HTR-8/SVneo (cell line): ENCODE data around the gene PTPN4.
"Not testable (repeated sequence)": the region's sequence is repeated elsewhere in the genome, so short reads cannot be mapped to it uniquely, and the experiment has no call there.

Source experiments
- DNase-seq: peaks from one replicate; pipeline ENCODE4 v3.0.0; 2011; ENCODE audit warnings: low spot score, mixed read lengths; ENCODE audit not compliant: insufficient read length
- FAIRE-seq: peaks from 2 replicates; lab custom pipeline; 2011; peaks lifted over from hg19 to GRCh38; lab: Jason Lieb, UNC

The PTPN4 gene

DNA sequence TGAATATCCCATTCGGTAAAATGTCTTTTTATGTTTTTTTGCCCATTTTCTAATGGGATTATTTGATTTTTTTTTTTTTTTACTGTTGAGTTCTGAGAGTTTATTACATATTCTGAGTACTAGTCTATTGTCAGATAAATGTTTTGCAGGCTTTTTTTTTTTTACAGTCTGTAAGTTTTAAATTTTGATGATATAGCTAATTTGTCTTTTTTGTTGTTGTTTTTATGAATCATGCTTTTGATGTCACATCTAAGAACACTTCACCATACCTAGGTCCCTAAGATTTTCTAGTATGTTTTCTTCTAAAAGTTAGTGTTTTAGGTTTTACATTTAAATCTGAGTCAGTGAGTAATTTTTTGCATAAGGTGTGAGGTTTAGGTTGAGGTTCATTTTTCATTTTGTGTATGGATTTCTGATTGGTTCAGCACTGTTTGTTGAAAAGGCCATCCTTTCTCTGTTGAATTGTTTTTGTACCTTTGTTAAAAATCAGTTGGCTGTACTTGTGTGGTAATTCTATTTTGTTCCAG is 40.7 kb downstream of the PTPN4 start:
- no peak for FAIRE-seq
- no peak for DNase-seq

DNA sequence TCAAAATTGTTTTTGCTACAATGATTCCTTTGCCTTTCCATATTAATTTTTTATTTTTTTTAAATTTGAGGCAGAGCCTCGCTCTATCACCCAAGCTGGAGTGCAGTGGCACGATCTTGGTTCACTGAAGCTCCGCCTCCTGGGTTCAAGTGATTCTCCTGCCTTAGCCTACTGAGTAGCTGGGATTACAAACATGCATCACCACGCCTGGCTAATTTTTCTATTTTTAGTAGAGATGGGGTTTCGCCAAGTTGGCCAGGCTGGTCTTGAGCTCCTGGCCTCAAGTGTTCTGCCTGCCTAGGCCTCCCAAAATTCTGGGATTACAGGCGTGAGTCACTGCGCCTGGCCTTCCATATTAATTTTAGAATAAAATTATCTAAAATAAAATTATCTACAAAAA is 41.3 kb downstream of the PTPN4 start:
- FAIRE-seq (no peak), DNase-seq (no peak)

DNA sequence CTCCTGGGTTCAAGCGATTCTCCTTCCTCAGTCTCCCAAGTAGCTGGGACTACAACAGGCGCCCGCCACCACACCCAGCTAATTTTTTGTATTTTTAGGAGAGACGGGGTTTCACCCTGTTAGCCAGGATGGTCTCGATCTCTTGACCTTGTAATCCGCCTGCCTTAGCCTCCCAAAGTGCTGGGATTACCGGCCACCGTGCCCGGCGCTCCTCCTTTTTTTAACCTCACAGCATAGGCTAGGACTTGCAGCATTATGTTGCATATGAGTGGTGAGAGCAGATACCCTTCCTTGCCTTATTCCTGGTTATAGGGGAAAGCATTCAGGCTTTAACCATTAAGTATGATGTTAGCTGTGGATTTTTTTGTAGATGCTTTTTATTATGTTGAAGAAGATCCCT is 42.3 kb downstream of the PTPN4 start:
- FAIRE-seq, DNase-seq: not testable (repeated sequence)

DNA sequence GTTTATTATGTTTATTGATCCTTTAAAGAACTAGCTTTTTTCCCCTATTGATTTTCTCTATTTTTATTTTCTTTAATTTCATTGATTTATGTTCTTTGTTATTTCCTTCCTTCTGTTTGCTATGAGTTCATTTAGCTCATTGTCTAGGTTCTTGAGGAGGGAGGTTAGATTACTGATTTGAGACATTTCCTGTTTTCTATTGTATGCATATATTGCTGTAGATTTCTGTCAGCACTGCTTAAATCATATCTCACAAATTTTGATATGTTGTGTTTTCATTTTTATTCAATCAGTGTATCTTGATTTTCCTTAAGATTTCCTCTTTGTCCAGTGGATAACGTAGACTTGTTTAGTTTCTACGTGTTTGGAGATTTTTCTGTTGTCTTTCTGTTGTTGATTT is 43.4 kb downstream of the PTPN4 start:
- DNase-seq: no peak
- FAIRE-seq: no peak

DNA sequence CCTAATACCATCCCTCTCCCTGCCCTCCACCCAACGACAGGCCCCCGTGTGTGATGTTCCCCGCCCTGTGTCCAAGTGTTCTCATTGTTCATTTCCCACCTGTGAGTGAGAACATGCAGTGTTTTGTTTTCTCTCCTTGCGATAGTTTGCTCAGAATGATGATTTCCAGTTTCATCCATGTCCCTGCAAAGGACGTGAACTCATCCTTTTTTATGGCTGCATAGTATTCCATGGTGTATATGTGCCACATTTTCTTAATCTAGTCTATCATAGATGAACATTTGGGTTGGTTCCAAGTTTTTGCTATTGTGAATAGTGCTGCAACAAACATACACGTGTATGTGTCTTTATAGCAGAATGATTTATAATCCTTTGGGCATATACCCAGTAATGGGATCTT is 44.7 kb downstream of the PTPN4 start:
- DNase-seq, FAIRE-seq: not testable (repeated sequence)

DNA sequence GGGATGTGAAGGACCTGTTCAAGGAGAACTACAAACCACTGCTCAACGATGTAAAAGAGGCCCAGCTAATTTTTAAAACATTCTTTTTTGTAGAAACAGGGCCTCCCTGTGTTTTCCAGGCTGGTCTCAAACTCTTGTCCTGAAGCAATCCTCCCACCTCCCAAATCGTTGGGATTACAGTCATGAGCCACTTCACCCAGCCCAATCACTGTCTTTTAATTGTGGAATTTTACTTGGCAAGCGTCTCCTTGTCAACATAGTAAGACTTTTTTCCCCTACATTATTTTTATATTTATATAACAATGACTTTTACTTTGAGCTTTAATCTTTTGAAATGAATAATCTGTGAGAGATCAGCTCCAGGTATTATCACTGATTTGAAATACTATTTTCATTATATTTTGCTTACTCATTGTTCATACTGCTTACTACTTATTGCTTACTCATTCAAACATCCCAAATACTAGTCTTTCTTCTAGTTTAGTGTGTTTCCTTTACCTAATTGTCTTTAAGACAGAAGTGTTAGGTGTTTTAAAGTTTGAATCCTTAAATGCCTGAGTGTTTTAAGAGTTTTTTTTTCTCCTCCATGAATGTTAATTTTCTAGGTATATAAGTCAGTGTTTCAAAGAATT is 48.9 kb downstream of the PTPN4 start:
- no peak for FAIRE-seq
- DNase-seq: no peak

DNA sequence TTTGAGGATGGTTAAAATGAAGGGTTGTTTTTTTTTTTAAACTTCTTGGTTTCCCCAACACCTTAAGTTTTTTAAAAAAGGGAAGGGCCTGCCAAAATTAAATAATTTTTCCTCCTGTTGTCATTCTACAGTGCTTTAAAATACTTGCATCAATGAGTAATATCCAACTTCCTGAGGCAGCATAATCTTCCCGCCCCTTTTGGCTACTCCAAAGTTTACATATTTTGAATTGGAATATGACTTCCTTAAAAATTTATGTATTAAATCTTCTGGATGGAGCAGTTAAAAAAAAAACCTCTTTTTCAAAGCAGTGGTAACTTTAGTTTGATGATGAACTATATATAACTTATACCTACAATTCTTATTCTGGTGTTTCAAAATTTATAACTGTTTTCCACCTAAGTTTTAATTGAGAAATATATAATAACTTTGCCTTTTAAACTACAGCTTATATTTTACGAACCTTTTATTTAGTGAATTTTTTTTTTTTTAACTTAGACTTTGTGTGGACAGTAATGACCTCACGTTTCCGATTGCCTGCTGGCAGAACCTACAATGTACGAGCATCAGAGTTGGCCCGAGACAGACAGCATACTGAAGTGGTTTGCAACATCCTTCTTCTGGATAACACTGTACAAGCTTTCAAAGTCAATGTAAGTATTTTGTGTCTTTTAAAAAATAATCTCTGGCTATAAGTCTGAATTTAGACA is 49.8 kb downstream of the PTPN4 start:
- FAIRE-seq: no peak
- peak; percentile 7 for DNase-seq

DNA sequence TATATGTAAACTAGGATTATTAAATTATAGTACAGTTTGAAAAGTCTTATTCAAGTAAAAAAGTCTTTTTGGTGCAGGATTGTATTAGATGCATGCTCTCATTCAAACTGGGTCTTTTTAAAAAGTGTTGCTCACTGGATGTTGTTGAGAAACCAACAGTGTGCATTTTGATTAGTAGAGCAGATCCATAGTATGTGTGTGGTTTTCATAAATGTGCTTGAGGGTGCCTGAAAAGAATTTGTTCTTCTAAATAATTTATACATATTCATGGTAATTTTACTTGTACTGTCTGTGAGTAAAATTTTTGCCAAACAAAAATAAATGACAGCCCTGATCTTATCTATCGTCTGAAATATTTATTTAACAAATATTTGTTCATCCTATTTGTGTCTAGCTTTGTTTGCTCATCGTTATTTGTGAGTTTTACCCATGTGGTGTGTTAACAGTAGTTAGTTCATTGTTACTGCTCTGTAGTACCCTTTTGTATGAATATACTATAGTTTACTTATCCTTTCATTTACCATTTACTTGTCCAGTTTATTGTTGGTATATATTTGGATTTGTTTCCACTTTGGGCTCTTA is 50.4 kb downstream of the PTPN4 start:
- no peak for DNase-seq
- no peak for FAIRE-seq

DNA sequence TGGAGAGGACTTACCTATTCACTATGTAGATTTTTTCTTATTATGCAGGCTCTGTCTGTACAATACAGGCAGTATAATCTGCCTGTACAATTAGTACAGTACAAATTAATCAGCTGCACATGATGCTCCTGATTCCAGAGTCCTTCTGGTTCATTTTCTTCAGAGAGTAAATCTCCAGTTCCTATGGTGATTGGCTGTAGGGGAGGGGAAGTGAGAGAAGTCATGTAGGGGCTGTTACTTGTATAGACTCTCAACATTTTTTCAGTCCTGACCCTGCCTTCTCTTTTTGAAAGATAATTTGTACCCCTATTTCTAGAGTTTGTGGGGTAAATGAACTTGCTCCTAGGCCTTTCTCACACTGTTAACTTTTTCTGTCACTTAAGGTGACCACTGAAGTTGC is 54.5 kb downstream of the PTPN4 start:
- FAIRE-seq: no peak
- no peak for DNase-seq

DNA sequence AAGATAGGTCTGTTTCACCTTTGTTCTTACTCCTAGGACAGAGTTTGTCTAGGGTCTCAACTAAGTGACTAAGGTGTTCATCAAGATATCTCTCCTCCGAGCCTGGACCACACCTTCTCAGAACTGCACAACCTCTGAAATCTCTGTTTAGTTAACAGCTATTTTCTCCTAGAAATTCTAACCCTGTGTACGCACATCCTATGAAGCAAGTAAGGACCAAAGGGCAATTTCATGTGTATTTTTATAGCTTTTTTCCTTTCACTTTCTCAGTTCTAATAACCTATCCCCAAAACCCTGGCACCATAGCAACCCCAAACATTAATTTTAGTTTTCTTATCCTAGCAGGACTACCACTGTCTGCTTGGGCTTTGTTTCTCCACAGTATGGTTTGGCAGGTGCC is 59.1 kb downstream of the PTPN4 start:
- DNase-seq (no peak), FAIRE-seq (no peak)

DNA sequence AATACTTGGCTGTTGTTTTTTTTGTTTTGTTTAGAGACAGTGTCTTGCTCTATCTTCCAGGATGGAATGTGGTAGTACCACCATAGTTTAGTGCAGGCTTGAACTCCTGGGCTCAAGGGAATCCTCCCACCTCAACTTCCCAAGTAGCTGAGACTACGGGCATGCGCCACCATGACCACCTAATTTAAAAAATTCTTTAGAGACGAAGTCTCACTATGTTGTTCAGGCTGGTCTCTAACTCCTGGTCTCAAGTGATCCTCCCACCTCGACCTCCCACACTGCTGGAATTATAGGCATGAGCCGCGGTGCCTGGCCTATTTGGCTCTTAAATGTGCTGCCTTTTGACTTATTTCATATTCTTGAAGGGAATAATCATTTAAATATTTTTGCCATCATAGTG is 60.1 kb downstream of the PTPN4 start:
- DNase-seq: no peak
- FAIRE-seq: no peak

DNA sequence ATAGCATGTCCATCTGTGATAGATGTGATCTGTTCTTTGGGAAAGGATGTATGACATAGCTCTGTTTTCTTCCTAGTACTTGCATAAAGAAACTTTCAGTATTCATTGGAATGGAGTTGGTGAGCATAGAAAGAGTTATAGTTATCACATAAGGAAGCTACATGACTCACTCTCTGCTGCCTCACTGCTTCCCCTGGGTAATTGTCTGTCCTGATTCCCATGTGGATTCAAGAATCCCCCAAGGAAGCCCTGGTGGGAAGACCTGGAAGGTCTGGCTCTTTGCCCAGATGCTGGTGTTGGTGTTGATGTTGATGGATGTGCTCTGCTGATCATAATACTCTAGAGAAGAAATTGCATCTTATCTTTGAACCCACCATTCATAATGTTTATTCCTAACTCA is 60.6 kb downstream of the PTPN4 start:
- FAIRE-seq: no peak
- peak; percentile 75 for DNase-seq

DNA sequence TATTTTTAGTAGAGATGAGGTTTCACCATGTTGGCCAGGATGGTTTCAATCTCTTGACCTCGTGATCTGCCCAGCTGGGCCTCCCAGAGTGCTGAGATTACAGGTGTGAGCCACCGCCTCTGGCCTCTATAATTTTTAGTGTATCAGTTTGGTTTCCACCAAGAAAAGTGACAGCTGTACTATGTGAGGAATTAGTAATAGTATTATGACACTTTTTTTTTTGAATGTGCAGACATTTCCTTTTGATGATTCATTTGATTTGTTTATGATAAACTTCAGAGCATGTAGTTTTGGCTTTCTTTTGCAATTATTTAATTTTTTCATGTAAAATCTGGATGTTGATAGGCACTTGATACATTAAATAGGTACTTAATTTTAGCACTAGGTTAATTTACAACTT is 61.5 kb downstream of the PTPN4 start:
- FAIRE-seq (no peak), DNase-seq (no peak)

DNA sequence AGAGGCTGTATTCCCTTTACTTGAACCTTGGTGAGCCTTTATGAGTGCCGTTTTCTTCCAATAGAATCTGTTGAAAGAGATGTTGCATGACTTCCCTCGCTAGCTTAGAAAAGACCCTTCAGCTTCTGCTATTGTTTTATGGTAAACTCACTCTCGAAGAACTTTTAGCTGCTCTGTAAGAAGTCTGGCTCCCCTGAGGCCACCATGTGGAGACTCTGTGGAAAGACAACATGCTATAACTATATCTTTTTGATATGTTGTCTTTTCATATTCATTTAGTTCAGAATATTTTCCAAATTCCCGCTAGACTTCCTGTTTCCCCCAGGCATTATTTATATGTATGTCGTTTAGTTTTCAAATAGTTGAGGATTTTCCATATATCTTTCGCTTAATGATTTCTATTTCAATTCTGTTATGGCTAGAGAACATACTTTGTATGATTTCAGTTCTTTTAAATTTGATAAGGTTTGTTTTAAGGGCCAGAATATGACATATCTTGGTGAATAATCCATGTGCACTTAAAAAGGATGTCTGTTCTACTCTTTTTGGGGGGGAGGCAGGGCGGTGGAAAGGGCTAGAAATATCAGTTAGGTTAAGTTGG is 64.1 kb downstream of the PTPN4 start:
- DNase-seq (peak; percentile 35), FAIRE-seq (no peak)

DNA sequence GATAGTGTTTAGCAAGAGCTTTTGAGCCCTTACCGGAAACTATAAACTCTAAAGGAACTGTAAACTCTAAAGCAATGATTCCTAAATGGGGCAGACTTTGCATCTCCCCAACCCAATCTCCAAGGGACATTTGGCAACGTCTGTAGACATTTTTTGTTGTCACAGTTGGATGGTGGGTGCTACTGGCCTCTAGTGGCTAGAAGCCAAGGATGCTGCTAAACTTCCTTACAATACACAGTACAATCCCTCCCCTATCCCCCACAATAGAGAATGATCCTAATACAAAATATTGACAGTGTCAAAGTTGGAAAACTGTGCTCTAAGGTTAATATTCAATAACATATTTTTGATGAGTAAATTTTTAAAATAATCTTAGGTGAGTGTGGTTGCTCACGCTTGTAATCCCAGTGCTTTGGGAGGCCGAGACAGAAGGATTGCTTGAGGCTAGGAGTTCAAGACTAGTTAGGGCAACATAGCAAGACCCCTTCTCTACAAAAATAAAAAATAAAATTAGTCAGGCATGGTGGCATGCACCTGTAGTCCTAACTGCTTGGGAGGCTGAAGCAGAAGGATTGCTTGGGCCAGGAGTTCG is 66.7 kb downstream of the PTPN4 start:
- DNase-seq: peak; percentile 21
- FAIRE-seq: no peak

DNA sequence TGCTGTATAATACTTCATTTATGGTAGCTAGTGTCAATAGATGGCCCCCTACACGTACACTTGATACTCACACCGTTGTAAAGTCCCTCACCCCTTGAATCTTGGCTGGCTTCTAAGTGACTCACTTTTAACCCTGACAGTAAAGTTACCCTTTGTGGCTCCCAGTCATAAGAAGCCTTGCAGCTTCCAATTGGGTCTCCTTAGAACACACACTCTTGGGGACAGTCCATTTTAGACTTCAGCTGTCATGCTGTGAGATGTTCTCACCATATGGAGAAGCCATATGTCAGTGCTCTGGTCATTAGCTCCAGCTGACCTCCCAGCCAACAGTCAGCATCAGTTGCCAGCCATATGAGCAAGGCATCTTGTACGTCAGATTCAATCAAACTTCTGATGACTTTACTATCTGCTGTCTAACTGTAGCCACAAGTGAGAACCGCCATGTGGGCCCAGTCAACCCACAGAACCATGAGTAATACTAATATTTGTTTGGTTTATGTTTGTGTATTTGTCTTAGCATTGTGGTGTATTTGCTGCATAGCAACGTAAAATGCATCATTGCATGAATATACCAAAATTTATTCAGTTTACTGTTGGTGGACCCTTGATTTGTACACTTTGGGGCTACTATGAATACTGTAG is 68.3 kb downstream of the PTPN4 start:
- peak; percentile 23 for FAIRE-seq
- DNase-seq: no peak

DNA sequence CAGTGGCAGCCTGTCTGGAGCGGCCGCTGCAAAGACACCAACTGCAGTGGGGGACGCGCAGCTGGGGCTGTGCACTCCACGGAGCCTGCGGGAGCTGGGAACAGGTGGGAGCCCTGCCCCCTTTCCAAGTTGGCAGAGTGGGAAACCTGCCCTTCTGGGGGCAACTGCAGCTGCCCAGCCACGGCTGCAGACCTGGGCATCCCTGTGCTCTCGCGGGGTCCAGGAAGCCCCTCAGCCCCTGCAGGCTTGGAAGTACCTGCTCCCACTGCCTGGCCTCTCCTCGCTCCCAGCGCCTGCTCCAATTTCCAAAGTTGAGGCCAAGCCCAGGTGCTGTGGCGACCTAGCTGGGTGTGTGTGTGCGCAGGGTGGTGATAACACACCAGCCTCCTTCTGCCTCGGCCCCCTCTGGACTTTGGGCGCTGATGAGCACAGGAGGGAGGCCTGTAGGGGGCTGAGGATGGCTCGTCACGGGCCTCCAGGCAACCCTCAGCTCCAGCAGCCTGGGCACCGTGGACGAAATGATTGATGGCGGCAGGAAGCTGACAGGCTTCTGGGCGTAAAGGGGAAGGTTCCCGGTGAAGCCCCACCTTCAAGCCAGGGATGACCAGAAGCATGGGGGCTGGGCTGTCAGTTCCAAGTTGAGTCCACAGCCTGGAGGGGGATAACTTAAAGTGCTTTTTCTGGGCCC is 76.9 kb downstream of the PTPN4 start:
- no peak for DNase-seq
- no peak for FAIRE-seq

DNA sequence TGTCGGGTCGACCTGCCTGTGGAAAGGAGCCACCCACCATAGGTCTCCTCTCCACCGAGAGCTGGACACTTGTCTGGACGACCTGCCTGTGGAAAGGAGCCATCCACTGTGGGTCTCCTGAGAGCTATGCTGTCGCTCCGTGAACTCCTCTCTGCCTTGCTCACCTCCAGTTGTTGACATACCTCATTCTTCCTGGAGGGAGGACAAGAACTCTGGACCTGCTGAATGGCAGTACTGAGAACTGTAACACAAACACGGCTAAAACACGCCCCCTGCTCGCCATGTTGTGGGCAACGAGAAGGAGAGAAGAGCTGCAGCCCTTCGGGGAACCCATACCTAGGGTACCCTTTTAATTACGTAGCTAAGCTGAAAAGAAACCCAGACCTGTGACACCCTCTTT is 77.6 kb downstream of the PTPN4 start:
- DNase-seq (no peak), FAIRE-seq (no peak)

DNA sequence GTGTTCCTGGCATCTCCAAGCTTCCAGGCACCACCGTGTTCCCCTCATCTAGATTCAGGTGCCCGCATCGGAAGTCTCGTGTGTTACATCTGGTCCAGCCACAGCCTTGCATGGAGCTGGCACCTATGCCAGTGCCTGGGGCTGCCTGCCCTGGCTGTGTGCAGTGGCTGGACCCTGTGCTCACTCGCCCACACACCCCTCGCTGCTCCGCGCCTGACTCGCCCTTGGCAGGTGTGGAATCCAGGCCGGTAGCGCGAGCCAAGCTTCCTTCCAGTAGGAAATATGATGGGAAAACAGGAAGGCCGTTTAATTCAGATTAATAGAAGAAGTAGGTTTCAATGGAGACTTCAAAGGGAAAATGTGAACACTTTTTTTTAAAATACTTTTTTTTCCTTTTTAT is 78.0 kb downstream of the PTPN4 start:
- DNase-seq (no peak), FAIRE-seq (no peak)

DNA sequence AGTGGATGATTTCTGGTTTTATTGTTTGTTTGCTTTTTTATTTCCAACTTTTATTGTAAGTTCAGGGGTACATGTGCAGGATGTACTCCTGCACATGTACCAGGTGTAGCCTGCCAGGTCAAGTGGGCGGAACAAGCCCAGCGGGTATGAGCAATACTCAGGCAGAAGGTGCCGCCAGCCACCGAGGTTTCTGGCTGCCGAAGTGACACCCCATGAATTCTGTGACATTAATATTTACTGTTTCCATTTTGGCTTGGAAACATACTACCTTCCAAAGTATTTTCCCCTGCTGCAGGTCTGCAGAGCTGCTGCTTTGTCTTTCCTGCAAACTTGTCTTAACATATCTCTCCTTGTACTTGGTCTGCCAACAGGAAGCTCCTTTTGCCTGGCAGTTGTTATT is 78.5 kb downstream of the PTPN4 start:
- FAIRE-seq (no peak), DNase-seq (no peak)
